Measurements from ENCODE around the gene GSDMA.
A peak's percentile ranks its signal among the peaks of the same experiment; 100 is the strongest.

Gene GSDMA

GRCh38 chr17:39962642-39963220 lies at the start of gene GSDMA:
TSS of gene GSDMA (plus strand) at chr17:39963004. CDS start at chr17:39965688, 2,684 bp downstream.
- no peak for DNase-seq (ENCODE audit: low read depth)

GRCh38 chr17:39913989-39914388 lies 48.8 kb upstream of the GSDMA start:
- DNase-seq (ENCODE audit: low read depth): no peak

GRCh38 chr17:39915559-39915958 lies 47.2 kb upstream of the GSDMA start:
- no peak for DNase-seq (ENCODE audit: low read depth)

GRCh38 chr17:39916918-39917317 lies 45.9 kb upstream of the GSDMA start:
- no peak for DNase-seq (ENCODE audit: low read depth)

GRCh38 chr17:39919087-39919683 lies 43.6 kb upstream of the GSDMA start:
- DNase-seq (ENCODE audit: low read depth): no peak

- peak; percentile 25 for DNase-seq (ENCODE audit: low read depth)
Observed at GRCh38 chr17:39920218-39921210, 42.3 kb upstream of the GSDMA start.

- no peak for DNase-seq (ENCODE audit: low read depth)
Observed at GRCh38 chr17:39921323-39921722, 41.5 kb upstream of the GSDMA start.

- DNase-seq (ENCODE audit: low read depth): no peak
Observed at GRCh38 chr17:39922006-39922405, 40.8 kb upstream of the GSDMA start.

GRCh38 chr17:39923230-39923629 lies 39.6 kb upstream of the GSDMA start:
- no peak for DNase-seq (ENCODE audit: low read depth)

- DNase-seq (ENCODE audit: low read depth): no peak
Observed at GRCh38 chr17:39923836-39924690, 38.7 kb upstream of the GSDMA start.

- no peak for DNase-seq (ENCODE audit: low read depth)
Observed at GRCh38 chr17:39924691-39925055, 38.1 kb upstream of the GSDMA start.

GRCh38 chr17:39925282-39926134 lies 37.3 kb upstream of the GSDMA start:
- no peak for DNase-seq (ENCODE audit: low read depth)

- no peak for DNase-seq (ENCODE audit: low read depth)
Observed at GRCh38 chr17:39926135-39926587, 36.6 kb upstream of the GSDMA start.

- DNase-seq (ENCODE audit: low read depth): peak; percentile 41
Observed at GRCh38 chr17:39926588-39927100, 36.2 kb upstream of the GSDMA start.

- DNase-seq (ENCODE audit: low read depth): peak; percentile 88
Observed at GRCh38 chr17:39927101-39927928, 35.5 kb upstream of the GSDMA start, which contains the start of the genes LRRC3C and ORMDL3. TSS of gene LRRC3C (plus strand) at chr17:39927732. CDS start at chr17:39941524, 13,792 bp downstream. TSS of gene ORMDL3 (minus strand) at chr17:39927601. CDS start at chr17:39924203, 3,398 bp downstream.

- no peak for DNase-seq (ENCODE audit: low read depth)
Observed at GRCh38 chr17:39927929-39928857, 34.6 kb upstream of the GSDMA start.

GRCh38 chr17:39928858-39929645 lies 33.8 kb upstream of the GSDMA start:
- DNase-seq (ENCODE audit: low read depth): no peak
